Left ventricle myocardium inferior (tissue), 1 donor: ENCODE data around the gene ARL11. TPM values are rescaled to one million over a fixed set of nuclear protein-coding genes. Genes with fewer than 3 reads are reported as not detected.
"Not testable (repeated sequence)": the region's sequence is repeated elsewhere in the genome, so short reads cannot be mapped to it uniquely, and the experiment has no call there.

Experiments
- DNase-seq: peaks from one replicate; pipeline ENCODE4 v3.0.0-alpha.2; 2020
- H3K27ac ChIP-seq: fragments of 200-600 bp; replicated peaks from 2 replicates; pipeline ENCODE4 v1.8.0; 2021
- H3K27me3 ChIP-seq: fragments of 200-600 bp; 2 replicates; pipeline ENCODE4 v1.8.0; 2021; ENCODE audit warnings: low read depth
- H3K36me3 ChIP-seq: fragments of 200-600 bp; 2 replicates; pipeline ENCODE4 v1.8.0; 2021
- H3K4me1 ChIP-seq: fragments of 200-600 bp; 2 replicates; pipeline ENCODE4 v1.8.0; 2021
- H3K4me3 ChIP-seq: fragments of 200-600 bp; 2 replicates; pipeline ENCODE4 v1.8.0; 2021; ENCODE audit warnings: mild to moderate bottlenecking, moderate library complexity
- H3K9me3 ChIP-seq: fragments of 200-600 bp; replicated peaks from 2 replicates; pipeline ENCODE4 v1.8.0; 2021
- CTCF ChIP-seq: fragments of 200-600 bp; IDR thresholded peaks from 2 replicates; pipeline ENCODE4 v1.8.0; 2021; ENCODE audit warnings: antibody characterized with exemption, mild to moderate bottlenecking, borderline replicate concordance
- intact Hi-C: fragments of 100-400 bp; cut with micrococcal nuclease; formaldehyde crosslinking; loops from one replicate; pipeline ENCODE4 v1.11.0; 2022
- total RNA-seq: library from RNA; stranded (reverse); fragmentation: NEBNext Ultra II Directional; extraction: Animal tissue kit (Norgen Biotek cat#: 25700); gene quantifications from one replicate; pipeline ENCODE4 v1.2.1, GENCODE V29; 2021
- donor health status: DM: no; HTN: yes; CAD: no; lungs with severe emphysema.

The ARL11 gene
- total RNA-seq, 1 donor from 2014 or later = 0.52 TPM

DNA sequence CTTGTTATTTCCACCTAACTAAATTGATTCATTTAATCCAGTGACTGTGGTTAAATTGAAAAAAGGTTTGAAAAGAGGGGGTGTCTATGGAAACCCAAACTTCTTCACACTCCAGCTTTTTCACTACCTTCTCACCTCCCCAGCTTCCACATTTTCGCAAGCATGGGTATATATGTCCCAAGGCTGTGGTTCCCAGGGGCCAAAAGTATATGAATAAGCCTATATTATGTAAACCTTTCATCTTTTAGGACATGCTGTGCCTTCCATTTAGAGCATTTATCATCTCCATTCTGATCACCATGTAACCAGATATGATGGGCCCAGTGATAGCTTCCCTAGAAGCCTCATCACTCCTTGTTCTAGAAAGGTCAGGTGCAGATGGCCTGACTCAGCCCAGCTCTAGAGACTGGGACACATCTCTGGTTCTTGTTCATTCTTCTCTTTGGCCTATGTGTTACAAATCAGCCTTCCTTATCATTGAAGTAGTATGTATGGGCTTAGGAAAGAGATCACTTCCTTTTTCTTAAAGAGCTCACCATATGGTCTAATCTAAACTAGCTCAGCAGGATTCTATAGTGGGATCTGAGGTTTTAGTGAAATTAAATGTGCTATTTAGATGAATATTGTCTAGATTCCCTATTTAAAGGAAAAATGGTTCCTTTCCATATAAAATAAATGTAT lies 19.5 kb upstream of the ARL11 start:
- H3K9me3 ChIP-seq = peaks cover 16% of the 10 kb centered on the region
- H3K4me1 ChIP-seq = no peaks in the 10 kb centered on the region
- no peak overlapping the region for H3K27ac ChIP-seq
- H3K4me3 ChIP-seq = no peak overlapping the region
- intact Hi-C loops = loop anchor here (5.0 kb wide), 2 partner anchors 66 to 306 kb away; no protein-coding TSS in a partner anchor
- H3K27me3 ChIP-seq = no peaks in the 10 kb centered on the region
- TF ChIP-seq CTCF = no peak
- no peaks in the 10 kb centered on the region for H3K36me3 ChIP-seq
- DNase-seq = no peak

GRCh38 chr13:49610176-49610575 lies 18.1 kb upstream of the ARL11 start:
- H3K27me3 ChIP-seq = no peaks in the 10 kb centered on the region
- intact Hi-C loops = no loop called here
- H3K4me3 ChIP-seq = no peak overlapping the region
- no peak overlapping the region for H3K27ac ChIP-seq
- no peak for DNase-seq
- peaks cover 1% of the 10 kb centered on the region for H3K4me1 ChIP-seq
- H3K9me3 ChIP-seq = peaks cover 16% of the 10 kb centered on the region
- no peak for TF ChIP-seq CTCF
- no peaks in the 10 kb centered on the region for H3K36me3 ChIP-seq

DNA sequence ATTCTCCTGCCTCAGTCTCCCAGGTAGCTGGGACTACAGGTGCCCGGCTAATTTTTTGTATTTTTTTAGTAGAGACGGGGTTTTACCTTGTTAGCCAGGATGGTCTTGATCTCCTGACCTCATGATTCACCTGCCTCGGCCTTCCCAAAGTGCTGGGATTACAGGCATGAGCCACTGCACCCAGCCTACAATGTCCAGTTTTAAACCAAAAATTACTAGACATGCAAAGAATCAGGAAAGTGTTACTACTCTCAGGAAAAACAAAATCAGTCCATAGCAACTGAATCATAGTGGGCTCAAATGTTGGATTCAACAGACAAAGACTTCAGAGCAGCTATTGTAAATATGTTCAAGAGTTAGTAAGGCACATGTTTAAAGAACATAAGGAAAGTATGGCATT lies 16.3 kb upstream of the ARL11 start:
- intact Hi-C loops, DNase-seq: not testable (repeated sequence)

DNA sequence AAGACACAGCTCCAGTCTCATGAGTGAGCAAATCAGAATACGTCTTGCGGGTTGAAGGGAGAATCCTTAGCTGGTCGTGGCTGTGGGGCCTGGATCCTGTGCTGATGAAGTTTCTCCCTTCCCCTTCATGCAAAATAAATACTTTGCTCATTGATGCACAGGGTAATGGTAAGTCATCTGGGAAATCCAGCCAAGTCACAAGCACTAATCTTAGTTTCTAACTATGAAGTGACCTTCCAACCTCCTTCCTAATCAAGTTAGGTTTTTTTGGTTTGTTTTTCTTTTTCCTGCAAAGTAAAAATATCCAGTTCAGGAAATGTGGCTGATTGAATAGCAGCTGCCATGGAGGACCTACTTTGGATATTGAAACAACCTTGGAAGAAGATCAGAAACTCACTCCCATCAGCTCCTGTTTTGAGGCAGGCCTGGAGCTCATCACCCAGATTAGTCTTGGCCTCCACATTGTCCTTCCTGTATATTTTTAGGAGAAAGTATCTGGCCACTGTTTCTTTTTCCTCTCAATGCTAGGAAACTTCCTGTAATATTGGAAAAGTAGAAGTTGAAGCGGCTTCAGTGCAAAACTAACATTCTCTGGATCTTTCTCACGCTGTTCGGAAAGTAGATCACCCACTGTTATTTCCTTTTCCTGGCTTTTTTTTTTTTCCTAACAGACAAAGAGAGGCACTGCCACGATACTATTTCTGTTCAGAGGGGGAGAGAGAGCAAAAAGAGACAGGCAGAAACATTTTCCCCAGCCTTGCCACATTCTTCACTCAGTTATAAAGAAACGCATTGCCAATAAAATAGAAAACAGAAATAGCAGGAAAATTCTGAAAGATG lies 12.3 kb upstream of the ARL11 start:
- no peak for DNase-seq

More for the DNA sequence above, 16.3 kb upstream of the ARL11 start:
- Histone ChIP-seq H3K9me3 (peaks cover 16% of the 10 kb centered on the region), H3K4me1 (peaks cover 20% of the 10 kb centered on the region)
- not testable (repeated sequence) for H3K4me3 ChIP-seq, H3K36me3 ChIP-seq, H3K27me3 ChIP-seq, H3K27ac ChIP-seq

GRCh38 chr13:49616676-49617065 lies 11.6 kb upstream of the ARL11 start:
- peaks cover 29% of the 10 kb centered on the region for H3K4me1 ChIP-seq
- peak overlapping the region; percentile 82 for H3K27ac ChIP-seq
- H3K9me3 ChIP-seq = peaks cover 13% of the 10 kb centered on the region
- intact Hi-C loops = no loop called here
- H3K36me3 ChIP-seq = no peaks in the 10 kb centered on the region
- H3K27me3 ChIP-seq = no peaks in the 10 kb centered on the region
- DNase-seq = no peak
- TF ChIP-seq CTCF = no peak
- no peak overlapping the region for H3K4me3 ChIP-seq

More for the DNA sequence above, 12.3 kb upstream of the ARL11 start:
- intact Hi-C loops = no loop called here
- Histone ChIP-seq H3K4me1 (peaks cover 29% of the 10 kb centered on the region), H3K27ac (peak overlapping the region; percentile 82), H3K4me3 (no peak overlapping the region), H3K27me3 (no peaks in the 10 kb centered on the region), H3K36me3 (no peaks in the 10 kb centered on the region), H3K9me3 (peaks cover 16% of the 10 kb centered on the region)
- TF ChIP-seq CTCF = no peak
